Peyer's patch (tissue), 4 donors: ENCODE results near the gene PDGFD. TPM values are rescaled to one million over a fixed set of nuclear protein-coding genes. Genes with fewer than 3 reads are reported as not detected.

Experiments used
- DNase-seq, 3 donors: peaks; one replicate each; pipeline ENCODE4 v3.0.0-alpha.2; 2017 to 2019
- H3K27ac ChIP-seq, 4 donors: fragments of 200-600 bp; sonication (generic); one replicate each; pipeline ENCODE4 v1.5.1; 2016 to 2019
- H3K27me3 ChIP-seq, 2 donors: fragments of 200-600 bp; sonication (generic); one replicate each; pipeline ENCODE4 v1.5.1; 2019
- H3K36me3 ChIP-seq, 3 donors: fragments of 200-600 bp; sonication (generic); one replicate each; pipeline ENCODE4 v1.5.1; 2016 to 2019
- H3K4me1 ChIP-seq, 4 donors: fragments of 200-600 bp; sonication (generic); one replicate each; pipeline ENCODE4 v1.5.1; 2016 to 2019
- H3K4me3 ChIP-seq, 4 donors: fragments of 200-600 bp; sonication (generic); 1 replicate in 3 of 4; 2 replicates in 1 of 4; pipeline ENCODE4 v1.5.1; 2016 to 2019; ENCODE audit warnings: mild to moderate bottlenecking in 1 of 4
- H3K9me3 ChIP-seq, 4 donors: fragments of 200-600 bp; sonication (generic); one replicate each; pipeline ENCODE4 v1.5.1; 2016 to 2019; ENCODE audit warnings: mild to moderate bottlenecking in 1 of 4
- CTCF ChIP-seq, 6 experiments: fragments of 450-650 bp in 4 of 6; fragments of 200-600 bp in 2 of 6; sonication (generic) in 1 of 6; IDR thresholded peaks; one replicate each; pipeline ENCODE4 v1.5.1; 2017 to 2019; ENCODE audit warnings: antibody characterized with exemption in 6 of 6, mild to moderate bottlenecking in 3 of 6, moderate library complexity in 1 of 6
- POLR2A ChIP-seq, 2 donors: fragments of 450-650 bp; IDR thresholded peaks; one replicate each; pipeline ENCODE4 v1.5.1; 2017; ENCODE audit warnings: antibody characterized with exemption in 2 of 2, mild to moderate bottlenecking in 2 of 2, moderate library complexity in 2 of 2
- total RNA-seq, 4 donors: library from RNA; depleted of rRNA; stranded (reverse); fragments of >200 nt; gene quantifications; one replicate each; pipeline ENCODE4 v1.1.0, GENCODE V29; 2016

Gene PDGFD
- total RNA-seq, 4 donors from 2014 or later: 0.83 to 1.9 (median 1.7) TPM

DNA sequence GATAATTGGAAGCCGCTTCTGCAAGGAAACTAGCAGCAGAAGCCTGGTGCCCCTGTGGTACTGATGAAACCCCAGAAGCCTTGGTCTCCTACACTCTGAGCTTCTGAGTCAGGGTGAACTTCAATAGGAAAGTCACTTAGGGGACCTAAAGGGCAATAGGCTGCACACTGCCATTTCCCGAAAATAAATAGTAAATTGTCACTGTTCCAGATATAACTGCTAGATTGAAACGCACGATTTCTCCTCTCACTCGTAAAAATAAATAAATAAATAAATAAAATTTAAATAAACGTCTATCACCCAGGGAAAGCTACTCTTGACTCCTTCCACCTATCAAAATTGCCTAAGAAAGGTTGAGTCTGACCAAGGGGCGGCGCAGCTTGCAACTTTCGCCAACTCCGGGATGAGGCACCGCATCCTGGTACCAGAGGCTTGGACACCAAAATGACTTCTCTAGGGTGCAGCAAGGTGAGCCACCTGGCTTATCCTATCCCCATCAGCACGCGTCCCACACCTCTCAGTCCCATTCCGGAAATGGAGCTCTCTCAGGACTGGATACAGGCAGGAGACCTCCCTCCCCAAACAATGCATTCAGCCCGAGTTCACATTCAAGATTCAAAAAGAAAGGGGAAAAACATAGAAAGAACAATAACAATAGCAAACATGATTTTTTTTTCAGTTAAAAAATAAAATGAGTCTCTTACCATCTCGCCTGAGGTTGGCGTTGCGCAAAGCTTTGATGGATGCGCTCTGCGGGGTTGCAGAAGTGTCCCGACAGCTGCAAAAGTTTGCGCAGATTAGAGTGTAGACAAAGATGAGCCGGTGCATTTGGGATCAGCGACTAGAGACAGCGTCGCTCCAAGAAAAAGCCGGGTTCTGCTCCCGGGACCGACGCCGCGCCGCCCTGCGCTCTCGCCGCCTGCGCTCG, 583 bp downstream of the PDGFD start:
- DNase-seq: peak in 1 of 3 donors; percentile 16
- H3K4me1 ChIP-seq: peaks cover 0 to 12% (median 0%) of the 10 kb centered on the region in 4 donors
- H3K27me3 ChIP-seq: no peaks in the 10 kb centered on the region
- peak overlapping the region; percentile 29 to 49 (median 47) for H3K4me3 ChIP-seq
- no peaks in the 10 kb centered on the region for H3K9me3 ChIP-seq
- TF ChIP-seq CTCF (IDR thresholded peaks at IDR 0.05) (no peak), POLR2A (IDR thresholded peaks at IDR 0.05) (no peak)
- peak overlapping the region in 2 of 4 donors; percentile 1 to 4 for H3K27ac ChIP-seq
- H3K36me3 ChIP-seq: no peaks in the 10 kb centered on the region

- DNase-seq: no peak
- Histone ChIP-seq H3K27me3 (no peaks in the 10 kb centered on the region), H3K4me1 (peaks cover 0 to 12% (median 0%) of the 10 kb centered on the region in 4 donors), H3K4me3 (no peak overlapping the region), H3K36me3 (no peaks in the 10 kb centered on the region), H3K27ac (no peak overlapping the region), H3K9me3 (no peaks in the 10 kb centered on the region)
- TF ChIP-seq POLR2A (IDR thresholded peaks at IDR 0.05): no peak
- TF ChIP-seq CTCF (IDR thresholded peaks at IDR 0.05): no peak
Observed at GRCh38 chr11:104161751-104162450, 2.0 kb downstream of the PDGFD start.

- Histone ChIP-seq H3K27me3 (no peaks in the 10 kb centered on the region), H3K4me1 (peaks cover 0 to 12% (median 0%) of the 10 kb centered on the region in 4 donors), H3K9me3 (no peaks in the 10 kb centered on the region), H3K27ac (no peak overlapping the region), H3K36me3 (no peaks in the 10 kb centered on the region), H3K4me3 (no peak overlapping the region)
- TF ChIP-seq POLR2A (IDR thresholded peaks at IDR 0.05) (no peak), CTCF (IDR thresholded peaks at IDR 0.05) (no peak)
- no peak for DNase-seq
Observed at GRCh38 chr11:104159356-104159755, 4.6 kb downstream of the PDGFD start.

DNA sequence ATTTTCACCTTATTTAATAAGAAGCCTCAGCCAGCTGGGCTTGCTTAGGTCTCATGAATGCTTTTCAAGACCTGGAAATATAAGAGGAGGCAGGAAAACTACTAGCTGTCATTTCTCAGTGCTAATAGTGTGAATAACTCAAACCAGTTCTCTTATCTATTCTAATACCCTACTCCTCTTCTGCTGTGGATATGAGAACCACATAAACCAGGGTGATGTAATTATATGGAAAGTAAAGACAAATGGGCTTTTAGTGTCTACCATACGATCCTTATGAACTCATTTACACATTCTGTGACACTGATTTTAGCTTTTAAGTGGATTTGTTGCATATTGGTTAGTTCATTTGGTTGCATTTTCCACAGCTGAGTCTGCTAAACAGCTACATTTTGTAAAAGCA, 8.6 kb downstream of the PDGFD start:
- TF ChIP-seq CTCF (IDR thresholded peaks at IDR 0.05) (no peak), POLR2A (IDR thresholded peaks at IDR 0.05) (no peak)
- no peaks in the 10 kb centered on the region for H3K36me3 ChIP-seq
- H3K4me1 ChIP-seq: no peaks in the 10 kb centered on the region
- H3K9me3 ChIP-seq: no peaks in the 10 kb centered on the region
- H3K4me3 ChIP-seq: no peak overlapping the region
- no peak overlapping the region for H3K27ac ChIP-seq
- no peak for DNase-seq
- no peaks in the 10 kb centered on the region for H3K27me3 ChIP-seq

DNA sequence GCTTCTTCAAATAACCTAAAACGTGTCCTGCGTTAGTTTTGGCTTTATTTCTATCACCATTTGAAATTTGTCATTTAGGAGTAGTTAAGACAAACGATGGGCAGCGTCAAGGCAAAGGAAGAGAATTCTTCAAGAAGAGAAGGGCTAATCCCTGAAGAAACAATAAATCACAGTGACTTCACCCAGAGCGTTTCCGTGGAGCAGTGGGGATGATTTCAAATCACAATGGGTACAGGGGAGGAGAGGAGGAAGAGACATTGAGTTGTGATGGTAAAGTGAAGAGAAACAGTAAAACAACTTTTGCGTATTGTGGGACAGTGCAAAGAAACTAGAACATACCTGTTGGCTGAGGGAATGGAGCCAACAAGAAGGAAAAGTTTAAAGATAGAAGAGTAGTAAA, 9.7 kb downstream of the PDGFD start:
- Histone ChIP-seq H3K36me3 (no peaks in the 10 kb centered on the region), H3K27ac (no peak overlapping the region), H3K9me3 (no peaks in the 10 kb centered on the region), H3K4me1 (no peaks in the 10 kb centered on the region), H3K4me3 (no peak overlapping the region), H3K27me3 (no peaks in the 10 kb centered on the region)
- DNase-seq: no peak
- TF ChIP-seq POLR2A (IDR thresholded peaks at IDR 0.05) (no peak), CTCF (IDR thresholded peaks at IDR 0.05) (no peak)
